HUES6 (cell line): ENCODE results near the gene PMEPA1.

Experiments used
- H3K27ac ChIP-seq: 2 replicates; pipeline ENCODE4 v1.7.0; 2013; ENCODE audit warnings: low read depth, mild to moderate bottlenecking, low read length, inconsistent platforms
- H3K27me3 ChIP-seq: 2 replicates; pipeline ENCODE4 v1.6.1; 2013; ENCODE audit warnings: low read length; ENCODE audit not compliant: control insufficient read depth, insufficient read depth
- H3K36me3 ChIP-seq: 2 replicates; pipeline ENCODE4 v1.6.1; 2013; ENCODE audit warnings: low read length; ENCODE audit not compliant: control insufficient read depth, insufficient read depth
- H3K4me1 ChIP-seq: 2 replicates; pipeline ENCODE4 v1.6.1; 2013; ENCODE audit warnings: low read length; ENCODE audit not compliant: control insufficient read depth, insufficient read depth
- H3K4me3 ChIP-seq: 2 replicates; pipeline ENCODE4 v1.5.1; 2013; ENCODE audit warnings: low read depth, low read length
- H3K9ac ChIP-seq: one replicate; pipeline ENCODE4 v1.6.1; 2013; ENCODE audit warnings: mild to moderate bottlenecking, low read length
- H3K9me3 ChIP-seq: 2 replicates; pipeline ENCODE4 v1.6.1; 2013; ENCODE audit warnings: low read depth, low read length; ENCODE audit not compliant: control insufficient read depth, insufficient read depth

PMEPA1 gene

GRCh38 chr20:57620274-57620990 is 89.4 kb downstream of the PMEPA1 start, which contains the start of gene ZBP1:
Gene ZBP1 (minus strand): TSS chr20:57620426. CDS start chr20:57620295, 131 bp downstream.
- H3K4me3 ChIP-seq: no peak within 1 kb of the TSS
- no peak within 1 kb of the TSS for H3K9ac ChIP-seq

GRCh38 chr20:57619051-57619831 is 90.6 kb downstream of the PMEPA1 start:
- H3K27ac ChIP-seq: no peak overlapping the region

More at GRCh38 chr20:57620274-57620990, 89.4 kb downstream of the PMEPA1 start, which contains the start of gene ZBP1:
- Histone ChIP-seq H3K27ac (no peak within 1 kb of the TSS), H3K36me3 (no peaks in the 10 kb centered on the region), H3K9me3 (peaks cover 11% of the 10 kb centered on the region; the same call in 1 of the 2 replicates), H3K4me1 (no peaks in the 10 kb centered on the region), H3K27me3 (no peaks in the 10 kb centered on the region; the same call in 1 of the 2 replicates)

GRCh38 chr20:57618764-57619050 is 91.1 kb downstream of the PMEPA1 start:
- Histone ChIP-seq H3K27me3 (no peaks in the 10 kb centered on the region; the same call in 1 of the 2 replicates), H3K9me3 (no peaks in the 10 kb centered on the region), H3K4me1 (no peaks in the 10 kb centered on the region), H3K9ac (no peak overlapping the region), H3K4me3 (no peak overlapping the region), H3K27ac (no peak overlapping the region), H3K36me3 (no peaks in the 10 kb centered on the region)

More at GRCh38 chr20:57619051-57619831, 90.6 kb downstream of the PMEPA1 start:
- H3K9me3 ChIP-seq: no peaks in the 10 kb centered on the region
- no peak overlapping the region for H3K4me3 ChIP-seq
- H3K36me3 ChIP-seq: no peaks in the 10 kb centered on the region
- H3K9ac ChIP-seq: no peak overlapping the region
- no peaks in the 10 kb centered on the region; the same call in 1 of the 2 replicates for H3K27me3 ChIP-seq
- H3K4me1 ChIP-seq: no peaks in the 10 kb centered on the region

DNA sequence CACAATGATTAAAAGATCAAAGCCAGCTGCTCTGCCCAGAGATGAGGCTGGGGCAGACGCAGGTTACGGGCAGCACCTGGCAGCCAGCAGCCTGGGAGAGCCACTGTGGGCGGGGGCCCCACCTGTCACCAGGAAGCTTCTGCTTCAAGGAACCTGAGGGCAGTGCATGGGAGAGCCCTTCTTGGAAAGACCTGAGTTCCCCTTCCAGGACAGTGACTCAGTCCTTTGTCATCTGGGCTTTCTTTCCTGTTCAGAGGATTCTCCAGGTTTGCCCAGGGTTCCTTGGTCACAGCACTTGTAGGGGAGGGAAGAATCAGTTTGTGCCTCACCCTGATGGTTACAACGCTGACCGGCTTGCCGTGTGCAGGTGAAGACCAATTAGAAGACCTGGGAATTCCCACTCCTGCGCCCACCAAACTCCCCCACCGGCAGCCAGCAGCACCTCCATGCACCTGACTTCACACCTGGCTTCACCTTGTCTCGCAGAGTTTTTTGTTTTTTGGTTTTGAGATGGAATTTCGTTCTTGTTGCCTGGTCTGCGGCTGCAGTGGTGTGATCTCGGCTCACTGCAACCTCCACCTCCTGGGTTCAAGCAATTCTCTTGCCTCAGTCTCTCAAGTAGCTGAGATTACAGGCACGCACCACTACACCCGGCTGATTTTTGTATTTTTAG is 91.6 kb downstream of the PMEPA1 start:
- Histone ChIP-seq H3K27me3 (no peaks in the 10 kb centered on the region; the same call in 1 of the 2 replicates), H3K27ac (no peak overlapping the region), H3K9ac (no peak overlapping the region), H3K4me3 (no peak overlapping the region), H3K9me3 (no peaks in the 10 kb centered on the region), H3K36me3 (no peaks in the 10 kb centered on the region), H3K4me1 (no peaks in the 10 kb centered on the region)

DNA sequence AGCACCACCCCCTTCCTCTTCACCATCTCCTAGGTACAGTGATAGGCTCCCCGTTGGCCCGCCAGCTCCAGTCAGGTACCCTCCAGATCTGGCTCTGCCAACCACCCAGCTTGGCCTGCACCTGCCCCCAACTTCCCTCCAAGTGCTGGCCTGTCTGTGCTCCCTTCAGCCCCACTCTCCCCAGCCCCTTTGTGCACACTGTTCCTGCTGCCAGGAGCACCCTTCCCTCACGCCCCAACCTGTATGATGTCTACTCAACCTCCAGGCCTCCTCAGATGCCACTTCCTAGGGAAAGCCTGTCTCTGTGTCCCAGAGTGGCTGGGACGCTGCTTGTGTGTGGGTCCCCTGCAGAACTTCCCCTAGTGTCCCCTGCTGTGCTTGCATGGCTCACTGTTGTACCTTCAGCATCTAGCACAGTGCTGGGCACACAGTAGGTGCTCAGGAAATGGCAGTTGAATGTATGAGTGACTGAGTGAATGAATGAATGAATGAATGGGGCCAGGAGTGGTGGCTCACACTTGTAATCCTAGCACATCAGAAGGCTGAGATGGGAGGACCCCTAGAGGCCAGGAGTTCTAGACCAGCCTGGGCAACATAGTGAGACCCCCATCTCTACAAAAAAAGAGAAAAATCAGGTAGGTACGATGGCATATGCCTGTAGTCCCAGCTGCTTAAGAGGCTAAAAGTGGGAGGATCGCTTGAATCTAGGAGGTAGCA is 92.6 kb downstream of the PMEPA1 start:
- Histone ChIP-seq H3K36me3 (no peaks in the 10 kb centered on the region), H3K9me3 (no peaks in the 10 kb centered on the region), H3K27me3 (no peaks in the 10 kb centered on the region; the same call in 1 of the 2 replicates), H3K9ac (no peak overlapping the region), H3K4me3 (no peak overlapping the region), H3K4me1 (no peaks in the 10 kb centered on the region), H3K27ac (no peak overlapping the region)

DNA sequence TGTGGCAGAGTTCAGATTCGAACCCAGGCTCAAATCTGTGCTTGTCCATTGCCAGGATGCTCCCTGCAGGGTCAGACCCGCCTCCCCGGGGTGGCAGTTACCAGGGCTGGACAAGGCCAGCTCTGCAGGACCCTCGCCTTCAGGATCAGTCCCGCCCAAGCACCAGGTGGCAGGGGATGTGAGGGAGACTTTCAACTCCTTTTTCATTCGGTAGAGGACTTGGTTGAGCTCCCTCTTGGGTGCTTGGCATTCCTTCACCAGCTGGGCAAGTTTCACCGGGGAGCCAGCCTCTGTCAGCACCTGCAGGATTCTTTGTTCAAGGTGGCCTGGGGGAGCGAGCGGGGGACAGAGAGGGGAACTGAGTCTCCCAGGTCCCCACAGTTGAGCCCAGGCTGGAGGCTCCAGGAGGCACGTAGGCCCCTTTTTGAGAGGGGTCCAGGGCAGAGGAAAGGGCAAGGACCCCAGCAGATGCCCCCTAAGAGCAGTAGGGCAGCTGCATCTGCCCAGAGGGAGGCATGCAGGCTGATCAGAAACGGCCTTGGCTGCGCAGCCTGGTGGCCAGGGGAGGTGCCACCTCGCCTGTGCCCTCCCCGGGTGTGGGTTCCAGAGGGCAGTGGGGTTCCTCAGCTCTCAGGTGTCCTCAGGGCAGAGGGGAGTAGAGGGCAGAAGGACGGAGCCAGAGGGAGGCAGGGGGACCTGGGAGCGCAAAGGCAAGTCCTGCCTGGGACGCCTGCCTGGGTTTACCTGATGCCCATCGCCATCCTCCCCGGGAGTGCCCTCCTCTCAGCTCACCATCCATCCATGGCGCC is 93.5 kb downstream of the PMEPA1 start:
- Histone ChIP-seq H3K4me1 (no peaks in the 10 kb centered on the region), H3K9me3 (no peaks in the 10 kb centered on the region), H3K4me3 (no peak overlapping the region), H3K36me3 (no peaks in the 10 kb centered on the region), H3K27me3 (no peaks in the 10 kb centered on the region; the same call in 1 of the 2 replicates), H3K27ac (no peak overlapping the region), H3K9ac (no peak overlapping the region)

DNA sequence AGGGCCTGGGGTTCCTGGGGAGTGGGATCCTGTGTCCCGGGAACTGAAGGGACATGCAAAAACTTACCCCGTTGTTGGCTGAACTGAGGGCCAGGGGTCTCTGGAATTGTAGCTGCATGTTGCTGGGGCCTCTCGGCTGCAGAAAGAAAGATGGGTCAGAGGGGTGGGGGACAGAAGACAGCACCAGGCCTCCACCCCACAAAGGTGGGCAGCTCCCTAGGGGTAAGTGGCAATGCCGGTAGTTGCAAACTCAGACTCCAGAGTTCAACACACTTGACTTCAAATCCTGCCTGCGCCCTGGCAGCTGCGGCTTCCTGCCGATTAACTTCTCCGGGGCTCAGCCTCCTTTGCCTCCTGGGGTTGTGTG is 94.4 kb downstream of the PMEPA1 start:
- Histone ChIP-seq H3K27ac (no peak overlapping the region), H3K27me3 (no peaks in the 10 kb centered on the region; the same call in 1 of the 2 replicates), H3K9ac (no peak overlapping the region)

GRCh38 chr20:57614490-57615444 is 95.0 kb downstream of the PMEPA1 start:
- Histone ChIP-seq H3K4me3 (no peak overlapping the region), H3K9ac (no peak overlapping the region), H3K27ac (no peak overlapping the region), H3K27me3 (no peaks in the 10 kb centered on the region; the same call in 1 of the 2 replicates), H3K4me1 (no peaks in the 10 kb centered on the region), H3K36me3 (no peaks in the 10 kb centered on the region), H3K9me3 (no peaks in the 10 kb centered on the region)

More for the DNA sequence above, 94.4 kb downstream of the PMEPA1 start:
- H3K9me3 ChIP-seq: no peaks in the 10 kb centered on the region
- H3K36me3 ChIP-seq: no peaks in the 10 kb centered on the region
- no peaks in the 10 kb centered on the region for H3K4me1 ChIP-seq
- no peak overlapping the region for H3K4me3 ChIP-seq

DNA sequence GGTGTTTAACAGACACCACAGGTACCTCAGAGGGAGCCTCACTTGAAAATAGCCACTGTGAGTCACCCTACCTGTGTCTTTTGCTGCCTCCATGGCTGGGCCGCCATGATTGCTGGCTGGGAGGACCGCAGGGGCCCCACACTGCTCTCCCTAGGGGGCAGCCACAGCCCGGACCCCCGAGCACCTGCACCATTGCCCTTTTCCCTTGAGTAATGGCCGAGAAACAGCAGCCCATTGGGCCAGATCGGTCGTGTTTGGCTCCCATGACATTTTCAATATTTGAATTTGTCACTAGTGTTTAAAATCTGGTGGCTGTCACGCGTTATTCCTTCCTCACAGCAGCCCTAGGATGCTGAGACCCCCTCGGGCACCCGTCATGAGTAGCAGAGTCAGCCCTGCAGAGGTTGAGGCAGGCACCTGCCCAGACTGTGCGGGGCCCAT is 96.3 kb downstream of the PMEPA1 start:
- no peaks in the 10 kb centered on the region for H3K9me3 ChIP-seq
- H3K4me3 ChIP-seq: no peak overlapping the region
- H3K4me1 ChIP-seq: no peaks in the 10 kb centered on the region
- H3K27me3 ChIP-seq: no peaks in the 10 kb centered on the region
- no peak overlapping the region for H3K27ac ChIP-seq
- H3K36me3 ChIP-seq: no peaks in the 10 kb centered on the region
- no peak overlapping the region for H3K9ac ChIP-seq
